ENCODE measurements around the gene RPS27. TPM values are rescaled to one million over a fixed set of nuclear protein-coding genes. Genes with fewer than 3 reads are reported as not detected.
A peak's percentile ranks its signal among the peaks of the same experiment; 100 is the strongest.

RPS27 gene
- total and polyA plus RNA-seq, 2 experiments from 2014 or later = 1,020 to 1,187 TPM

DNA sequence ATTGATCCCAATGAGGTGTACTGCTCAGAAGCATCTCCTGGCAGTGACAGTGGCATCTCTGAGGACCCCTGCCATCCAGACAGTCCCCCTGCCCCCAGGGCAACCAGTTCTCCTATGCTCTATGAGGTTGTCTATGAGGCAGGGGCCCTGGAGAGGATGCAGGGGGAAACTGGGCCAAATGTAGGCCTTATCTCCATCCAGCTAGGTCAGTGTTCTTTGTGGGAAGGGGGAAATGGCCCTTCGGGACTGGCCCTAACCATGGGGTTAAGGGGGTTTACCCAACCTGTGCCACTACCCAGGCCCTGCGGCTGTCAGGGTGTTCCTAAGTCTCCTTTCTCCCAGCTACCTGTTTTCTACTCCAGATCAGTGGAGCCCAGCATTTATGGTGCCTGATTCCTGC lies 21.6 kb upstream of the RPS27 start:
- Histone ChIP-seq H3K4me1 (ENCODE audit: low read depth) (peaks cover 8% of the 10 kb centered on the region), H3K4me3 (peak overlapping the region; percentile 57), H3K27ac (peak overlapping the region; percentile 92), H3K9me3 (ENCODE audit: low read depth) (no peaks in the 10 kb centered on the region), H3K36me3 (peaks cover 3% of the 10 kb centered on the region), H3K27me3 (no peaks in the 10 kb centered on the region)
- TF ChIP-seq CTCF (IDR thresholded peaks at IDR 0.05; ENCODE audit: low read depth, low read length) = no peak
- DNase-seq (ENCODE audit: low read depth in 1 of 2, low spot score in 1 of 2) = no peak

GRCh38 chr1:153970346-153970745 lies 20.2 kb upstream of the RPS27 start:
- no peak for TF ChIP-seq CTCF (IDR thresholded peaks at IDR 0.05; ENCODE audit: low read depth, low read length)
- H3K36me3 ChIP-seq = peaks cover 13% of the 10 kb centered on the region
- H3K4me3 ChIP-seq = no peak overlapping the region
- no peaks in the 10 kb centered on the region for H3K27me3 ChIP-seq
- DNase-seq (ENCODE audit: low read depth in 1 of 2, low spot score in 1 of 2) = no peak
- no peaks in the 10 kb centered on the region for H3K9me3 ChIP-seq (ENCODE audit: low read depth)
- H3K27ac ChIP-seq = no peak overlapping the region
- peaks cover 8% of the 10 kb centered on the region for H3K4me1 ChIP-seq (ENCODE audit: low read depth)

DNA sequence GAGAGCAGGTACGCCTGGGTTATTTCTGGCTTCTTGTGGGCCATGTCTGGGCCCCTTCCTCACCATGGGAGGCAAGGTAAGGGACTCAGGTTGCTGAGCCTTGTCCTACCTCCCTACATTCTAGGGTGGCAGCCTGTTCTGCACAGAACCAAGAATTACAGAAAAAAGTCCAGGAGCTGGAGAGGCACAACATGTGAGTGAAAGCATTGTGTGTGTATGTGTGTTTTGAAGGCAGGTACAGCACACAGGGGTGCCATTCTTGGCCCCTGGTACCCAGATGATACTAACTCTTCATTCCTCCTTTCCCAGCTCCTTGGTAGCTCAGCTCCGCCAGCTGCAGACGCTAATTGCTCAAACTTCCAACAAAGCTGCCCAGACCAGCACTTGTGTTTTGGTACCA lies 17.5 kb upstream of the RPS27 start:
- peaks cover 12% of the 10 kb centered on the region for H3K4me1 ChIP-seq (ENCODE audit: low read depth)
- no peaks in the 10 kb centered on the region for H3K27me3 ChIP-seq
- no peak for DNase-seq (ENCODE audit: low read depth in 1 of 2, low spot score in 1 of 2)
- H3K36me3 ChIP-seq = peaks cover 19% of the 10 kb centered on the region
- no peak for TF ChIP-seq CTCF (IDR thresholded peaks at IDR 0.05; ENCODE audit: low read depth, low read length)
- no peaks in the 10 kb centered on the region for H3K9me3 ChIP-seq (ENCODE audit: low read depth)
- H3K4me3 ChIP-seq = no peak overlapping the region
- peak overlapping the region; percentile 13 for H3K27ac ChIP-seq

GRCh38 chr1:153973525-153973924 lies 17.0 kb upstream of the RPS27 start:
- Histone ChIP-seq H3K9me3 (ENCODE audit: low read depth) (no peaks in the 10 kb centered on the region), H3K4me3 (no peak overlapping the region)
- DNase-seq (ENCODE audit: low read depth in 1 of 2, low spot score in 1 of 2) = no peak

GRCh38 chr1:153976819-153977249 lies 13.7 kb upstream of the RPS27 start:
- Histone ChIP-seq H3K36me3 (peaks cover 19% of the 10 kb centered on the region), H3K27ac (peak overlapping the region; percentile 85), H3K9me3 (ENCODE audit: low read depth) (no peaks in the 10 kb centered on the region), H3K4me3 (peak overlapping the region; percentile 71), H3K4me1 (ENCODE audit: low read depth) (peaks cover 8% of the 10 kb centered on the region), H3K27me3 (no peaks in the 10 kb centered on the region)
- TF ChIP-seq CTCF (IDR thresholded peaks at IDR 0.05; ENCODE audit: low read depth, low read length) = no peak
- no peak for DNase-seq (ENCODE audit: low read depth in 1 of 2, low spot score in 1 of 2)

More at GRCh38 chr1:153973525-153973924, 17.0 kb upstream of the RPS27 start:
- H3K27me3 ChIP-seq = no peaks in the 10 kb centered on the region
- peak overlapping the region; percentile 39 for H3K27ac ChIP-seq
- peaks cover 19% of the 10 kb centered on the region for H3K36me3 ChIP-seq
- no peak for TF ChIP-seq CTCF (IDR thresholded peaks at IDR 0.05; ENCODE audit: low read depth, low read length)
- peaks cover 14% of the 10 kb centered on the region for H3K4me1 ChIP-seq (ENCODE audit: low read depth)
